H9 (cell line): Measurements from ENCODE around the gene RPL37A. TPM values are rescaled to one million over a fixed set of nuclear protein-coding genes. Genes with fewer than 3 reads are reported as not detected.

Source experiments
- DNase-seq: peaks from one replicate; pipeline ENCODE4 v3.0.0-alpha.2; 2017
- H2AFZ ChIP-seq: one replicate; pipeline ENCODE4 v1.6.1; 2013; ENCODE audit warnings: mild to moderate bottlenecking, low read length, control low read depth, moderate library complexity
- H2AK5ac ChIP-seq: 2 replicates; pipeline ENCODE4 v1.6.1; 2013; ENCODE audit warnings: low read length, control low read depth, mixed read lengths; ENCODE audit not compliant: insufficient read length
- H2BK120ac ChIP-seq: one replicate; pipeline ENCODE4 v1.6.1; 2013; ENCODE audit warnings: low read depth, mild to moderate bottlenecking, low read length, control low read depth, inconsistent platforms; ENCODE audit not compliant: poor library complexity, severe bottlenecking
- H2BK12ac ChIP-seq: 2 replicates; pipeline ENCODE4 v1.6.1; 2013; ENCODE audit warnings: low read length, control low read depth, mixed read lengths, low read depth; ENCODE audit not compliant: insufficient read length
- H2BK15ac ChIP-seq: 2 replicates; pipeline ENCODE4 v1.6.1; 2013; ENCODE audit warnings: low read depth, low read length, control low read depth
- H2BK20ac ChIP-seq: one replicate; pipeline ENCODE4 v1.6.1; 2013; ENCODE audit warnings: low read depth, mild to moderate bottlenecking, low read length, control low read depth, inconsistent platforms; ENCODE audit not compliant: poor library complexity, severe bottlenecking
- H2BK5ac ChIP-seq: 2 replicates; pipeline ENCODE4 v1.6.1; 2013; ENCODE audit warnings: low read length, control low read depth, mixed read lengths; ENCODE audit not compliant: insufficient read length
- H3K14ac ChIP-seq: 2 replicates; pipeline ENCODE4 v1.6.1; 2013; ENCODE audit warnings: low read length, control low read depth; ENCODE audit not compliant: insufficient read depth
- H3K18ac ChIP-seq: 2 replicates; pipeline ENCODE4 v1.6.1; 2013; ENCODE audit warnings: low read depth, mild to moderate bottlenecking, mixed read lengths, low read length, control low read depth; ENCODE audit not compliant: insufficient read length
- H3K23ac ChIP-seq: 2 replicates; pipeline ENCODE4 v1.6.1; 2013; ENCODE audit warnings: low read length, control low read depth, mixed read lengths, low read depth; ENCODE audit not compliant: insufficient read length
- H3K23me2 ChIP-seq: 2 replicates; pipeline ENCODE4 v1.6.1; 2013; ENCODE audit warnings: low read depth, mild to moderate bottlenecking, mixed read lengths, low read length, control low read depth; ENCODE audit not compliant: insufficient read length, poor library complexity, severe bottlenecking
- H3K27ac ChIP-seq: 2 replicates; pipeline ENCODE4 v1.5.1; 2013; ENCODE audit warnings: low read length, control low read depth, mixed read lengths, low read depth; ENCODE audit not compliant: insufficient read length
- H3K27me3 ChIP-seq: 2 replicates; pipeline ENCODE4 v1.6.1; 2013; ENCODE audit warnings: low read length, control low read depth, inconsistent platforms; ENCODE audit not compliant: insufficient read depth
- H3K4ac ChIP-seq: 2 replicates; pipeline ENCODE4 v1.6.1; 2013; ENCODE audit warnings: low read depth, mild to moderate bottlenecking, control low read depth, inconsistent platforms, low read length, moderate library complexity
- H3K4me1 ChIP-seq: 2 replicates; pipeline ENCODE4 v1.6.1; 2013; ENCODE audit warnings: low read length, control low read depth, inconsistent platforms; ENCODE audit not compliant: insufficient read depth
- H3K4me2 ChIP-seq: 2 replicates; pipeline ENCODE4 v1.6.1; 2013; ENCODE audit warnings: low read length, control low read depth, mixed read lengths; ENCODE audit not compliant: insufficient read length, insufficient read depth
- H3K56ac ChIP-seq: 2 replicates; pipeline ENCODE4 v1.6.1; 2013; ENCODE audit warnings: low read depth, mild to moderate bottlenecking, mixed read lengths, low read length, control low read depth; ENCODE audit not compliant: insufficient read length
- H3K79me1 ChIP-seq: 2 replicates; pipeline ENCODE4 v1.6.1; 2013; ENCODE audit warnings: low read depth, mild to moderate bottlenecking, moderate library complexity, low read length, control low read depth, inconsistent platforms; ENCODE audit not compliant: insufficient read depth, poor library complexity, severe bottlenecking
- H3K79me2 ChIP-seq: 2 replicates; pipeline ENCODE4 v1.6.1; 2013; ENCODE audit warnings: low read length, control low read depth, inconsistent platforms; ENCODE audit not compliant: insufficient read depth
- H3K9ac ChIP-seq: 2 replicates; pipeline ENCODE4 v1.6.1; 2013; ENCODE audit warnings: low read length, control low read depth, mixed read lengths; ENCODE audit not compliant: insufficient read length; ENCODE audit errors: extremely low read depth
- H3K9me3 ChIP-seq: one replicate; pipeline ENCODE4 v1.6.1; 2013; ENCODE audit warnings: low read depth, low read length, inconsistent platforms; ENCODE audit not compliant: control insufficient read depth
- H3T11ph ChIP-seq: one replicate; pipeline ENCODE4 v1.6.1; 2013; ENCODE audit warnings: mild to moderate bottlenecking, low read length, control low read depth, inconsistent platforms
- H4K20me1 ChIP-seq: one replicate; pipeline ENCODE4 v1.6.1; 2013; ENCODE audit not compliant: control insufficient read depth, insufficient read length, insufficient read depth
- H4K5ac ChIP-seq: 2 replicates; pipeline ENCODE4 v1.6.1; 2013; ENCODE audit warnings: low read depth, mild to moderate bottlenecking, mixed read lengths, low read length, control low read depth; ENCODE audit not compliant: insufficient read length
- H4K8ac ChIP-seq: replicated peaks from 2 replicates; pipeline ENCODE4 v1.6.1; 2013; ENCODE audit warnings: low read length, control low read depth, mixed read lengths, low read depth; ENCODE audit not compliant: insufficient read length
- H4K91ac ChIP-seq: 2 replicates; pipeline ENCODE4 v1.6.1; 2013; ENCODE audit warnings: low read depth, mild to moderate bottlenecking, moderate library complexity, mixed read lengths, low read length, control low read depth; ENCODE audit not compliant: insufficient read length
- H3K27ac Mint-ChIP-seq, 3 experiments: 2 replicates in 2 of 3; 3 replicates in 1 of 3; pipeline ENCODE4 v1.8.0; 2020 to 2021; ENCODE audit warnings: mixed read lengths in 3 of 3, mild to moderate bottlenecking in 1 of 3, moderate library complexity in 1 of 3
- H3K27me3 Mint-ChIP-seq: 2 replicates; pipeline ENCODE4 v1.8.0; 2021; ENCODE audit warnings: low read depth, mild to moderate bottlenecking, moderate library complexity, mixed read lengths
- H3K36me3 Mint-ChIP-seq, 3 experiments: 2 replicates in 2 of 3; 3 replicates in 1 of 3; pipeline ENCODE4 v1.8.0; 2020 to 2021; ENCODE audit warnings: low read depth in 3 of 3, mixed read lengths in 3 of 3; ENCODE audit not compliant: insufficient read depth in 1 of 3
- H3K4me1 Mint-ChIP-seq, 2 experiments: 2 replicates each; pipeline ENCODE4 v1.8.0; 2020; ENCODE audit warnings: mixed read lengths in 2 of 2
- H3K4me3 Mint-ChIP-seq, 2 experiments: 2 replicates in 1 of 2; 3 replicates in 1 of 2; pipeline ENCODE4 v1.8.0; 2020 to 2021; ENCODE audit warnings: mild to moderate bottlenecking in 2 of 2, mixed read lengths in 2 of 2, moderate library complexity in 1 of 2
- H3K9me3 Mint-ChIP-seq, 2 experiments: 2 replicates in 1 of 2; 3 replicates in 1 of 2; pipeline ENCODE4 v1.8.0; 2020; ENCODE audit warnings: mild to moderate bottlenecking in 2 of 2, mixed read lengths in 2 of 2, moderate library complexity in 1 of 2
- CTCF ChIP-seq: fragments of 200-600 bp; sonication (generic); conservative IDR thresholded peaks from 3 replicates; pipeline ENCODE4 v1.8.0; 2021; ENCODE audit warnings: antibody characterized with exemption, mild to moderate bottlenecking
- WGBS: extraction: QIAGEN DNeasy Blood & Tissue Kit; methylation state at CpG from one replicate; pipeline ENCODE4 v1.1.7; 2013; ENCODE audit warnings: missing lambda C conversion rate, low lambda C conversion rate, mixed read lengths; ENCODE audit not compliant: insufficient read length; ENCODE audit errors: extremely low coverage; 5-methylcytosine and 5-hydroxymethylcytosine counted together
- total RNA-seq: library from RNA; stranded (reverse); gene quantifications from 2 replicates; pipeline ENCODE4 v1.2.1, GENCODE V29; 2021

RPL37A gene
- total RNA-seq, 1 experiment from 2014 or later = 3,769 TPM

- no peak overlapping the region for H2BK12ac ChIP-seq
- no peak overlapping the region for H3K27ac ChIP-seq
- H3K4me3 Mint-ChIP-seq = no peak overlapping the region
- no peaks in the 10 kb centered on the region for H3K9me3 Mint-ChIP-seq
- H3K23ac ChIP-seq = no peak overlapping the region
- H3K27me3 ChIP-seq = no peaks in the 10 kb centered on the region
- no peak overlapping the region for H3T11ph ChIP-seq
- no peaks in the 10 kb centered on the region for H3K23me2 ChIP-seq
- no peak overlapping the region for H3K4ac ChIP-seq
- no peak overlapping the region for H2AK5ac ChIP-seq
- H3K4me1 Mint-ChIP-seq = peaks cover 7 to 8% of the 10 kb centered on the region in 2 experiments; a peak in 2 of 4 replicates
- H3K79me1 ChIP-seq = no peaks in the 10 kb centered on the region
- H3K18ac ChIP-seq = no peak overlapping the region
- WGBS = no CpG with 5 or more reads among the region's 1 CpG
- H2BK120ac ChIP-seq = no peak overlapping the region
- H3K79me2 ChIP-seq = no peaks in the 10 kb centered on the region
- peak overlapping the region in 1 of 3 experiments; percentile 16; a peak in 1 of 7 replicates for H3K27ac Mint-ChIP-seq
- H4K20me1 ChIP-seq = no peaks in the 10 kb centered on the region
- no peak overlapping the region for H3K56ac ChIP-seq
- H2BK5ac ChIP-seq = no peak overlapping the region
- H3K14ac ChIP-seq = no peak overlapping the region
- H2AFZ ChIP-seq = no peak overlapping the region
- peaks cover 37 to 47% (median 41%) of the 10 kb centered on the region in 3 experiments for H3K36me3 Mint-ChIP-seq
- no peak overlapping the region for H2BK15ac ChIP-seq
- TF ChIP-seq CTCF = no peak
- H4K5ac ChIP-seq = no peak overlapping the region
- no peak for DNase-seq
- H2BK20ac ChIP-seq = no peak overlapping the region
- H3K4me2 ChIP-seq = no peak overlapping the region
- H3K9me3 ChIP-seq = no peaks in the 10 kb centered on the region
- H3K4me1 ChIP-seq = no peaks in the 10 kb centered on the region
- no peak overlapping the region for H4K91ac ChIP-seq
- H3K9ac ChIP-seq = no peak overlapping the region
- H4K8ac ChIP-seq = no peak overlapping the region
- H3K27me3 Mint-ChIP-seq = peaks cover 2% of the 10 kb centered on the region
These were observed 9.6 kb downstream of the RPL37A start for GRCh38 chr2:216508229-216508628.
